Measurements from ENCODE around the gene ZNF330. TPM values are rescaled to one million over a fixed set of nuclear protein-coding genes. Genes with fewer than 3 reads are reported as not detected.

ZNF330 gene
- total and polyA plus RNA-seq, 5 experiments from 2014 or later: 18.8 to 40.2 (median 34.8) TPM

Other genes with a start within 250 kb of the ZNF330 start
- not detected for gene RNF150, start 87.4 kb upstream of the ZNF330 start, total RNA-seq
- not detected for gene RNF150, start 87.4 kb upstream of the ZNF330 start, polyA plus RNA-seq

Data from naive thymus-derived CD8-positive, alpha-beta T cell (primary cell).